Measurements from ENCODE around the gene IFTAP.

IFTAP gene

GRCh38 chr11:36594316-36594989 is at the start of gene IFTAP (continued):
- TF ChIP-seq ZNF704 (tag by site-specific recombination; IDR thresholded peaks at IDR 0.05) (no peak), ZNF274 (IDR thresholded peaks at IDR 0.05; ENCODE audit: low read length) (no peak), ZNF274 (tag by site-specific recombination; IDR thresholded peaks at IDR 0.05; ENCODE audit: borderline replicate concordance) (no peak), ATF2 (tag by site-specific recombination; IDR thresholded peaks at IDR 0.05; ENCODE audit: low read depth) (no peak), ZNF266 (tag by site-specific recombination; IDR thresholded peaks at IDR 0.05; ENCODE audit: low read depth) (no peak), ZNF530 (tag by site-specific recombination; IDR thresholded peaks at IDR 0.05; ENCODE audit: low read depth) (no peak), ZNF10 (tag by site-specific recombination; IDR thresholded peaks at IDR 0.05) (no peak), BCL6B (tag by site-specific recombination; IDR thresholded peaks at IDR 0.05) (no peak), ZNF660 (tag by site-specific recombination; IDR thresholded peaks at IDR 0.05) (peak; percentile 78; the same call in 1 of the 2 replicates), ZBTB7A (tag by site-specific recombination; IDR thresholded peaks at IDR 0.05; ENCODE audit: low read depth) (no peak), ZNF394 (tag by site-specific recombination; IDR thresholded peaks at IDR 0.05; ENCODE audit: borderline replicate concordance) (peak; percentile 50; the same call in 1 of the 2 replicates), ZFP41 (tag by site-specific recombination; IDR thresholded peaks at IDR 0.05; ENCODE audit: borderline replicate concordance) (no peak), ZNF843 (tag by site-specific recombination; IDR thresholded peaks at IDR 0.05) (no peak), RBAK (tag by site-specific recombination; IDR thresholded peaks at IDR 0.05) (no peak), ZBTB49 (tag by site-specific recombination; IDR thresholded peaks at IDR 0.05; ENCODE audit: low read depth) (no peak), ZNF596 (tag by site-specific recombination; IDR thresholded peaks at IDR 0.05) (no peak), GLIS1 (tag by site-specific recombination; IDR thresholded peaks at IDR 0.05) (no peak; the same call in 1 of the 2 replicates), ZXDB (tag by site-specific recombination; IDR thresholded peaks at IDR 0.05) (peak; percentile 93), ZNF335 (tag by site-specific recombination; conservative IDR thresholded peaks at IDR 0.05) (peak; percentile 82), ZSCAN16 (tag by site-specific recombination; IDR thresholded peaks at IDR 0.05) (no peak), SP7 (tag by site-specific recombination; IDR thresholded peaks at IDR 0.05) (peak; percentile 79), YY1 (tag by site-specific recombination; IDR thresholded peaks at IDR 0.05) (peak; percentile 66; the same call in 1 of the 2 replicates), ZNF626 (tag by site-specific recombination; IDR thresholded peaks at IDR 0.05) (no peak), PRDM6 (tag by site-specific recombination; IDR thresholded peaks at IDR 0.05) (no peak), PRDM2 (tag by site-specific recombination; IDR thresholded peaks at IDR 0.05; ENCODE audit: borderline replicate concordance) (no peak)
